GM18520 (cell line): Measurements from ENCODE around the gene KRTAP6-2.

Experiments used
- ATAC-seq: cut with Tn5 transposase; IDR thresholded peaks from one replicate; pipeline ENCODE4 v1.9.1; 2021; ENCODE audit not compliant: unreplicated experiment

Gene KRTAP6-2, protein sequence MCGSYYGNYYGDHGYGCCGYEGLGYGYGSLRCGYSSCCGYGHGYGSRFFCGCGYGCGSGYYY

DNA sequence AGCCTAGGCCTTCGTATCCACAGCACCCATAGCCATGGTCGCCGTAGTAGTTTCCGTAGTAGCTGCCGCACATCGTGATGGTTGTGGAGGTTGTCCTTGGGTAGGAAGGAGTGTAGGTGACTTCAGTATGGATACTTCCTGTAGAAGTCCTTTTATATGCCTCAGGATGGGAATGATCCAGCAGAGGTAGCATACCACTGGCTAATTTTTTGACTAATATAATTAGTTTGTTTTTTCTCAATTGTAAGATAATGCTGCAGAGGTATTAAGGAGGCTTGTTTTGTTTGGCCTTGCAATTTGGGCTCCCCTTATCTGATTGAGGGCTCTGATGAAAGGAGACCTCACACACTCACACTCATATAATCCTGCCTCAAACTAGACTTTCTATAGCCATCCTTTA lies at the start of gene KRTAP6-2:
TSS of gene KRTAP6-2 (minus strand) at position 101 of the 400 bp plus-strand sequence. CDS start at position 73, 28 bp downstream.
- no peak for ATAC-seq

DNA sequence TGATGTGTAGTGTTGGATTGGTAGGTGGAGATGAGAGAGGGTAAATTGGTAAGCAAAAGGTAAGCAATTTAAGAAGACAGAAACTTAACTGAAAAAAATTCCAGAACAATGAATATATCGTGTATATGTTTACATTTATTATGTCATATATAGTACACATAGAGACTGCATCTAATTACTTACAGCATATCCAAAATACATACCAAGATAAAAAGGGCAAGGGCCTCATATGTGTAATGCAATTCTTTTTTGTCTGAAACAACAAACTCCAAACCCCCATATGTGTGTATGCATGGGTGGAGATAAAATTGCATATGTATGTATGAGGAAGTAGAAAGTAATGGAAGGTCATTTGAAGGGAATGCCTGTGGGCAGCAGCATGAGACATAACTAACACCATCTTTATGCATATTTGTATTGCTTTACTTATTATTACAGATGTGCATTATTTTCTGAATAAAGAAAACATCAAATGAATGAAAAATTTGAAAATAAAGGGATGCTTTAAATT lies 48.3 kb upstream of the KRTAP6-2 start:
- ATAC-seq: no peak

DNA sequence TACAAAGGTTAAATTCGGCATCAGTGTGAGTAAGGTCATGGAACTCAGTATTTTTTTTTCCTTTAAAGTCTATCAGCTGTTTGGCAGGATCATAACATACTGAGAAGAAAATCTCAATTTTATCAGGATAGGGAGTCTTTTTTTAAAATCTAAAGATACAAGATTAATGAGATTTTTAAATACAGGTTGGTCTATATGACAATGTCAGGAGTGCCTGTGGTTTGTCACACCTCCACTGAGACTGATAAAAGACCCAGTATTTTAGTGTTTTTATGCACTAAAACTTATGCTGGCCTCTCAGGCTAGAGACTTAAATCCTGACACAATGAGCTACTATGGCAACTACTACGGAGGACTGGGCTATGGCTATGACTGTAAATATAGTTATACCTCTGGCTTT lies 43.9 kb upstream of the KRTAP6-2 start, which contains the start of gene KRTAP20-3:
TSS of gene KRTAP20-3 (plus strand) at position 301 of the 400 bp plus-strand sequence.
- no peak for ATAC-seq

DNA sequence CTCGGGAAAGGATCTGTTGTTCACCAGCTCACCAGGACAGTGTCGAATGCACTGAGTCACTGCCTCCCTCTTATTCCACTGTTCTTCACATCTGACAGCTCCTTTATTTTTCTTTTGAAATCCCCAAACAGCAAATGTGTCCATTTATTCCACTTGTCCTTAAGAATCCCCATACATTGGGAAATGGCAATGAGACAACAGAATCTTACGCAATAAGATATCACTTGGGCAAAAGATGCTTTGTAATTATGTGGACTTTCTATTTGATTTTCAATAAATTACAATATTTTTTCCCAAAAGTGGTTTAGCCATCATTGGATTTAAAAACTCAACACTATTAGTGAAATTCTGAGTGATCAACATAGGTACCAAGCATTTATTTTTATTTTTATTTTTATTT lies 40.0 kb upstream of the KRTAP6-2 start:
- no peak for ATAC-seq

DNA sequence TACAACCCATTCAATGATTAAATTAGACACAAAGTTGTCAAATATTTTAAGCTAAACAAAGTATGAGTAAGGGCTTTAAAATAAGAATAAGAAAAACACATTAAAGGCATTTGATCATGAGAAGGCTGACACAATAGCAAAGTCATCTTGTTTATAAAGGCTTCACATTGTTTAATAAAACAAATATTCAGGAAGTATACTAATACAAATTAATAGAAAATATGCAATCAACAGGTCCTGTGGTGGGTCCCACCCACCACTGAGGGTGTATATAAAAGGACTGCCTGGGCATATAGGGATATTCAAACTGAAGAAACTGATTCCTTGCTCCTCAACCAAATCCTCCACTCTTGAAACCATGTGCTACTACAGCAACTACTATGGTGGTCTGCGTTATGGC lies 36.2 kb upstream of the KRTAP6-2 start, which contains the start of gene KRTAP20-2:
TSS of gene KRTAP20-2 (plus strand) at position 301 of the 400 bp plus-strand sequence. CDS start at position 359, 58 bp downstream.
- no peak for ATAC-seq

DNA sequence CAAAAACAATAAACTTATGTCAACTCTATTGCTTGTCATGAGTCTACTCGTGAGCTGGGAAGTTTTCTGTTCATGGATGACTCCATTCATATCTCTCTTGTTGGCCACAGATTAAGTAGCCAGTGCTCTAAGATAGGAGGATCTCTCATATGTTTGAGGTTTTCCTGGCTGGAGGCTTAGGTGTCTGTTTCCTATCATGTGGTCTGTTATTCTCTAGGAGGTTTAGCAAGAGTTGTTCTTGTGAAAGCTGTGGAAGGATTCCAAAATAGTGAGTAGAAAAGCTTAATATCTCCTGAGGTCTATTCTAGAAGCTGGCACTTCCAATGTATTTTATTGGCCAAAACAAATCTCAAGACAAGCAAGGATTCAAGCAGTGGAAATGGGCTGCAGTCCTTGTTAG lies 30.5 kb upstream of the KRTAP6-2 start:
- no peak for ATAC-seq

DNA sequence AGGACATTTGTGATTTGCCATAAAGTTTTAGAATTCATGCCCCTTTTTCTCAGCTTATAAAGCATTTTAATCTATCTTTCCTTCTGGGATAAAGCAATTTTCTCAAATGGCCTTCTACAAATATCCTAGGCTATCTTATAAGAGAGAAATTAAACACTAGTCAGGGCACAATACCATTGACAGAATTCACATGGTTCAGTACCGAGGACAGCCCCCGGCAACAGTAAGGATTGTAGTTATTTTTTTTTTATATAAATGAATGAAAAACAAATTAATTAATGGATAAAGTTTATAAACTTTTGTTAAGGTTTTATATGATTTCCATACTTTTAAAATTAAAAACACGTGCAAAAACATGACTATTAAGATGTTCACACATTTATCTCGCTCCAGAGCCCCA lies 29.4 kb upstream of the KRTAP6-2 start:
- ATAC-seq: no peak

DNA sequence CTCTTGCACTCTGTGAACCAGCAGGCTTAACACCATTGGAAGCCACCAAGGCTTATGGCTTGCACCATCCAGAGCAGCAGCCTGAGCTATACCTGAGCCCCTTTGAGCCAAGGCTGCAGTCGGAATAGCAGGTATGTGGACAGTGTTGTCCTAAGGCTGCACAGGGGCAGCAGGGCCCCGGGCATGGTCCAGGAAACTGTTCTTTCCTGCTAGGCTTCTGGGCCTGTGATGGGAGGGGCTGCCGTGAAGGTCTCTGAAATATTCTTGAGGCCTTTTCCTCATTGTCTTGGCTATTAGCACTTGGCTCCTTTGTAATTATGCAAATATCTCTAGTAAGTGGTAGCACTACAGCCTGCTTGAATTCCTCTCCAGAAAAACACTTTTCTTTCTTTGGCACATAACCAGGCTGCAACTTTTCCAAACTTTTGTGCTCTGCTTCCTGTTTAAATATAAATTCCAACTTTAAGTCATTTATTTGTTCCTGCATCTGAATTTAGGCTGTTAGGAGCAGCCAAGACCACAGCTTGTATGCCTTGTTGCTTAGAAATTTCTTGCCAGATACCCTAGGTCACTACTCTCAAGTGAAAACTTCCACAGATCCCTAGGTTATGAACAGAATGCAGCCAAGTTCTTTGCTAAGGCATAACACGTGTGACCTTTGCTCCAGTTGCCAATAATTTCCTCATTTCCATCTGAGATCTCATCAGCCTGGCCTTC lies 26.9 kb upstream of the KRTAP6-2 start:
- ATAC-seq: no peak

DNA sequence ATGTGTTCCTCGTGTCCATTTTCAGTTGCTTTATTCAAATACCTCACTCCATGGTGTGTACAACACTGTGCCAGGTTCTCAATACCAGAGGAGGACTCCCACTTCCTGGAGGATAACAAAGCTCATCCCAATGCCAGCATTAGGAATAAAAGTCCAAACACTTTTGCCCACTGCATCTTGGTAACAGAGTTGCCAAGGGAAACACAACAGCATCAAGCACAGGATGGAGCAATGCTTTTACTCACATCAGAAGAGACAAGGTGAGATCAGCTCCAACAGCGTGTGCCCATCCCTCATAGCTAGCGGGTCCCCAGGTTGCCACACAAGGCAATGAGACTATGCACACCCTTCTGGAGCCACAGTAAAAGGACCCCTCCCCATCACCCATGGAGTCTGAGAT lies 24.7 kb upstream of the KRTAP6-2 start:
- no peak for ATAC-seq

DNA sequence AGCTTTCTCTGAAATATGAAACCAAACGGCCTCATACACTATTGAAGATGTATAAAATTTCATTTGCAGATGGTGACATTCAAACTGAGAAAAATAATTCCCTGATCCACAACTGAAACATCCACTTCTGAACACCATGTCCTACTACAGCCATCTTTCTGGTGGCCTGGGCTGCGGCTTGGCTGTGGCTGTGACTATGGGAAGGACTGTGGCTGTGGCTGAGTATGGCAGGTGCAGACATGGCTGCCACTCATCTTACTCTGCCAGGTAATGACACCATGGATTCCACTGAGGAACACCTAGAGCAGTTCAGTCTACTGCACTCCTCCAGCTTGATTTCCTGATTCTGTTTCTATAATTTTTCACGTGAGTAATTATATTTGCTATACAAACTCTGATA lies 21.8 kb upstream of the KRTAP6-2 start, which contains the start of gene KRTAP20-4:
TSS of gene KRTAP20-4 (plus strand) at position 106 of the 400 bp plus-strand sequence.
- ATAC-seq: no peak

DNA sequence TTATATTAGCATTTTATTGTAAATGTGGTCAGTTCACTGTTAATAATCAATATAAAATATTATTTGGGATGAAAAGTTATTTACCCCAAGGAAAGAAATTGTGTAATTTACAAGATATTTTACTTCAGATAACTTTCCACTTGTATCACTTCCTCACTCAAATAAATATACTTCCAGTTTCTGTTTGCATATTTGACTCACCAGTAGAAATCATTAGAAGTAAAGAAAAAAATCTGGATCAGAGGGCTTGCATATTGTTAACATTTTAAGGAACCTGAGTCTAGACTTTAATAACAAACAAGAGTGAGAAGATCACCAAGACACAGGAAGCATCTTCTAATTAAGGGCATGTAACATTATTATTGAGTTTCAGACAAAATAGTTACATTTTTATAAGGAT lies 21.4 kb upstream of the KRTAP6-2 start:
- no peak for ATAC-seq

DNA sequence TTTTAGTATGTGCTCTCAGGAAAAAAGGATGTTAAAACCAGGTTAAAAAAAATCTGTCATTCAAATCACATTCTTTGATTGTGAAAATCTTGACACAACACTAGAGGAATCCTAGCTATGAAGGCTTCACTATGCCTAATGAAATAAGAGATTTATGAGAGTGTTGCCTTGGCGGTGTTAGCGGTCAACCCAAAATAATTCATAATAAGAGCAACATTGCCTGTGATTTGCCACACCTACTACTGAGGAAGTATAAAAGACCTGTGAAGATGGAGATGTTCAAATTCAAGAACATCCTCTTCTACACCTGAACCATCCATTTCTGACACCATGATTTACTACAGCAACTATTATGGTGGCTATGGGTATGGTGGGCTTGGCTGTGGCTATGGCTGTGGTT lies 17.4 kb upstream of the KRTAP6-2 start, which contains the start of gene KRTAP20-1:
TSS of gene KRTAP20-1 (plus strand) at position 301 of the 400 bp plus-strand sequence. CDS start at position 331, 30 bp downstream.
- no peak for ATAC-seq

DNA sequence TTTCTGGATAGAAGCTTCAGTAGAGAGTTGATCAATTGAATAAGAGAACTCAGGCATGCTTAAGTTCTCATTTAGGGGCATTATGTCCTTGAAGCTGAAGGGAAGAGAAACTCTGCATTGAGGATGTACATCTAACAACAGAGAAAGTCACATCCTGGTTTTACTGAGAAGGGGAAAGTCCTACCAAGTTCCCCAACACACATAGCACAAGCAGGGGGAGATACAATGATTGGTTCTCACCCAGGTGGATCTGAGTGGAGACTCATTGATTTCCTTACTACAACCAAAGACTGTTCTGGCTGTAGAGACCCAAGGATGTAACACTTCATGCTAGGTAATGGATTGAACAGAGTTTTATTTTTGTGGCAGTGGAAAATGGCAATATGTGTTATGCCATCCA lies 16.5 kb upstream of the KRTAP6-2 start:
- ATAC-seq: no peak

DNA sequence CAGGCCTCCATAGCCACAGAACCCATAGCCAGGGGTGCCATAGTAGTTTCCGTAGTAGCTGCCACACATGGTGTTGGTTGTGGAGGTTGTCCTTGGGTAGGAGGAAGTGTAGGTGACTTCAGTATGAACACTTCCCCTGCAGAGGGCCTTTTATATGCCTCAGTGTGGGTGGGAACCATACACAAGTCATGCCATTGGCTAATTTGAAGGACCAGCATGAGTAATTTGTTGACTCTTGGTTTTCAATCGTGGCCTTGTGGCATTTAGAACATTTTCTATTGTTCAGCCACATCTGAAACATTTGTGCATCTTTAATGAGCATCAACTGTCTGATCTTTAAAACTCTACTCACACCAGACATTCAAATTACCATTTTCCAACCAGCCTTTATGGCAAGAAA lies 15.1 kb upstream of the KRTAP6-2 start, which contains the start of gene KRTAP6-1:
TSS of gene KRTAP6-1 (minus strand) at position 95 of the 400 bp plus-strand sequence. CDS start at position 69, 26 bp downstream.
- ATAC-seq: no peak

DNA sequence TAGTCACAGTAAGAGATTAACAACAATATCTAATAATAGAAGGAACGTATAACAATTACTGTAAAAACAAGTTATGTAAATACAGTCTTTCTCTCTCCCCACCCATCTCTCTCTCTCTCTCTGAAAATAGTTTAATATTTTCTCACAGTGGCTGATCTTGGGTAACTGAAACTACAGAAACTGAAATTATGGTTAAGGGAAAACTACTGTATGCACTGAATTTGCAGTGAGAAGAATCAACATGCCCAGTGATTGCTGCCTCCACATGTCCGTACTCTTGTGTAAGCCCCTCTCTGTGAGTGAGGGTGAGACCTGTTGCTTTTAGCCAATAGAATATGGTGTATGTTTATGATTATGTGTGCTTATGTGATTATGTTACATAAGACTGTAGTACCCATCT lies 13.4 kb upstream of the KRTAP6-2 start:
- no peak for ATAC-seq

DNA sequence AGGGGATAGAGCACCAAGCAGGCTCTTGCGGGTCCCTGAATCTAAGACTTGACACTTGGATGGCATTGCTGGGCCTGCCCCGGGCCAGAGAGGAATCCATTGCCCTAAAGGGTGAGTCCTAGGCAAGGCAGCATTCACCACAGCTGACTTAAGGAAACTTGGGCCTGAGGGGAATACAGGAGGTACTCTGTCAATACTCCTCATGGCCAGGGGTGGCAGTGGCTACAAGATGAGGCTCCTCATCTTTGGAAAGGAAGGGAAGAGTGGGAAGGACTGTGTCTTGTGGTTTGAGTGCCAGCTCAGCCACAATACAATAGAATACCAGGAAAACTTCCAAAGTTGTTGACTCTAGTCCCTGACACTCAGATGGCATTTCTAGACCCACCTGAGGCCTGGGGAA lies 7.3 kb upstream of the KRTAP6-2 start:
- no peak for ATAC-seq

DNA sequence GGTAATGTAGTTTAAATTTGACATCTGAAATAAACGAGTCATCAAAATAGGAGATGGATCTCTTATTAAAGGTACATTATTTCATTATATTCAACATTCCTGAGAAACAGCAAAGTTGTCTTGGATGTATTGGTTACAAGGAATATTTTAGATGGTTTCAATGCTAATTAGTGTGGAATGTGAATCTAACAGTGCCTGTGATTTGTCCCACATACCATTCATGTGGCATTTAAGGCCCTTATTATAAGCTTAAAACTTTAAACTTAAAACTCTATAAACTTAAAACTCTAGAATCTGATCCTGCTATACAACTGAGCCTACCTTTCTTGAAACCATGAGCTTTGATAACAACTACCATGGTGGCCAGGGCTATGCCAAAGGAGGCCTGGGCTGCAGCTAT lies 2.1 kb upstream of the KRTAP6-2 start, which contains the start of gene KRTAP22-1:
TSS of gene KRTAP22-1 (plus strand) at position 301 of the 400 bp plus-strand sequence.
- no peak for ATAC-seq

DNA sequence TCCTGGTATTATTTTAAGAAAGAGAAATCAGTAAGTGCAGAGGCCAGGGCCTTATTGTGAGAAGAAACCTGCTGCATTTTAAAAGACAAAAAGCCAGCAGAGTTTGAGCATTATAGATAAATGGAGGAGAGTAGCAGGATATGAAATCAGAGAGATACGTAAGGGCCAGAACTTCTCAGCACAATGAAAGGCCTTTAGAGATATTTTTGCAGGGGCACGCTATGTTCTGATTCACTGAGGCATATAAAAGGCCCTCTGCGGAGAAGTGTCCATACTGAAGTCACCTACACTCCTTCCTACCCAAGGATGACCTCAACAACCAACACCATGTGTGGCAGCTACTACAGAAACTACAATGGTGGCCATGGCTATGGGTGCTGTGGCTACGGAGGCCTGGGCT lies 6.6 kb downstream of the KRTAP6-2 start, which contains the start of gene KRTAP6-3:
TSS of gene KRTAP6-3 (plus strand) at position 301 of the 400 bp plus-strand sequence. CDS start at position 307, 6 bp downstream.
- no peak for ATAC-seq

DNA sequence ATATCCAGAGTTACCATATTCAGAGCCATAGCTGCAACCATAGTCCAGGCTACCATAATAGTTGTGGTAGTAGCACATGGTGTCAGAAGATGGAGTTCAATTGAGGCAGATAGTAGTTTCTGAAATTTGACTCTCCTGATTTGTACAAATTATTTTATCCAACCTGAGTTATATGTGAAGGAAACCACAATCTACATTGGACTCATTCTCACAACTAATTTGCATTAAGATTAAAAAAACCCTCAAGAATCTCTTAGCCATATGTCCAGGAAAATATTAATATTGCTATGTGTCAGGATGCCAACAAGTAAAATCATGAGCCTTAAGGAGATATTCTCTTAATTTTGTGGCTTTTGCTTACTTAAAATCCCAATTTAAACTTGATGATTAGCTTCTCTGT lies 8.4 kb downstream of the KRTAP6-2 start, which contains the start of gene KRTAP22-2:
TSS of gene KRTAP22-2 (minus strand) at position 101 of the 400 bp plus-strand sequence.
- no peak for ATAC-seq

DNA sequence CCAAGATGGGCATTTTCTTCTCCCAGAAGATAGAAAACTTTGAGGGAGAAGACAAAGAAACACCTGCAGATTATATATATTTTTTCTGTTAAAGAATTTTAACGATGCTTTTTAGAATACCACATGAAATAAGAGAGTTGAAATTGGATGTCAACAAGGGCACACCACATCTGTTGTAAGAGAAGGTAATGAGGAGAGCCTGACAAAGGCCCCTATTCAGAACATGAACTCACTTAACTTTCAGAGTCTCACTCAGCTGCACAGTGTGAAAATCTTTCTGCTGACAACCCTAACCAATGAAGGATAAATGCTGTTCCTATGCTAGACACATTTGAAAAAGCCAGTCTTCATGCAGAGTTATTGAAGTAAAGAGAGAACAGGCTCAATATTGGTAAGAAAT lies 15.8 kb downstream of the KRTAP6-2 start:
- ATAC-seq: no peak

DNA sequence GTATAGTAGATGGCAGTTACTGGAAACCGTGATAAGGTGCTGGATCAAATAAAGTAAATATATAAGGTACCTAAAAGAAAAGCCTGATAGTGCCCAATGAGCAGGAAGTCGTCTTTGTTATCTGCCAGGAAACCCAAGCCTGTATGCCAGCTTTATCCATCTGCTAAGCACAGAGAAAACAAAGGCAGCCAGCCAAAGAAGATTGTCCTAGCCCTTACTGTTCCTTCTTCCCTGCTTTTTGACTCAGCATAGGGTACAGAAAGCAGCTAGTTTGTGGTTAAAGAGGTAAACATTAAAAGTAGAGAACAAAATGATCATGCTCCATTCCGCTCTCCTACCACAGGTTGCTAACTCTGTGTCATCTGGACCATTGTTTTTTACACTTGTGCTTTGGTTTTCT lies 18.6 kb downstream of the KRTAP6-2 start:
- ATAC-seq: no peak

DNA sequence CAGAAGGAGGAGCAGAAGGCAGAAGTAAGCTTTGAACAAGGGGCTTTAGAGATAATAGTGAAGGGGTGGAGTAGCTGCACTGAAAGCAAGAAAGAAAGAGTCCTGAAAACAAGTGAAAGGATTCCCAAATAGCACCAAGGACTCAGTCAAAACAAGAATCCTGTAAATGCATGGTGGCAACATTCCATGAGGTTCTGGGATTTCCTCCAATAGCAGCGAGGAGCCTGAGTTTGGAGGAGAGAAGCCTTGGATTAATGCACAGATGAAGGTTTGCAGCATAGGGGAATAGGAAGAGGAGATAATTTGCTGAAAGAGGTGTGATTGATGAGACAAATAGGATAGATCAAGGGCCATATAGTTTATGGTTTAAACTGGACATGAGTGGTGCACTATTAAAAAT lies 19.4 kb downstream of the KRTAP6-2 start:
- ATAC-seq: no peak
